Fibroblast of lung (primary cell): ENCODE data around the gene HP1BP3. TPM values are rescaled to one million over a fixed set of nuclear protein-coding genes. Genes with fewer than 3 reads are reported as not detected.
A peak's percentile ranks its signal among the peaks of the same experiment; 100 is the strongest.

Experiments
- DNase-seq, 2 donors: peaks; one replicate each; pipeline versions ENCODE4 v3.0.0 to v3.0.0-alpha.2; 2010; ENCODE audit warnings: low read depth in 2 of 2
- H2AFZ ChIP-seq: 2 replicates; pipeline ENCODE4 v1.5.1; 2012; ENCODE audit warnings: low read length, control low read depth, inconsistent platforms
- H3K27ac ChIP-seq: 2 replicates; pipeline ENCODE4 v1.5.1; 2011; ENCODE audit warnings: low read length, control low read depth; ENCODE audit not compliant: insufficient read depth
- H3K27me3 ChIP-seq: 2 replicates; pipeline ENCODE4 v1.5.1; 2011; ENCODE audit warnings: mild to moderate bottlenecking, low read length; ENCODE audit not compliant: control insufficient read depth, insufficient read depth
- H3K36me3 ChIP-seq: 2 replicates; pipeline ENCODE4 v1.5.1; 2011; ENCODE audit warnings: low read length; ENCODE audit not compliant: control insufficient read depth, insufficient read depth
- H3K4me1 ChIP-seq: 2 replicates; pipeline ENCODE4 v1.5.1; 2011; ENCODE audit warnings: low read length; ENCODE audit not compliant: control insufficient read depth, insufficient read depth; ENCODE audit errors: extremely low read depth
- H3K4me2 ChIP-seq: 2 replicates; pipeline ENCODE4 v1.5.1; 2011; ENCODE audit warnings: low read length, control low read depth; ENCODE audit not compliant: insufficient read depth; ENCODE audit errors: extremely low read depth
- H3K4me3 ChIP-seq, 4 experiments: fragments of 200-600 bp in 1 of 4; sonication (generic) in 1 of 4; replicated peaks in 1 of 4; 2 replicates each; pipeline ENCODE4 v1.5.1; 2011 to 2016; ENCODE audit warnings: low read length in 4 of 4, low read depth in 3 of 4, mild to moderate bottlenecking in 3 of 4, control low read depth in 2 of 4, inconsistent platforms in 1 of 4, mixed read lengths in 1 of 4; ENCODE audit not compliant: insufficient read depth in 1 of 4; ENCODE audit errors: control extremely low read depth in 1 of 4
- H3K79me2 ChIP-seq: 2 replicates; pipeline ENCODE4 v1.5.1; 2012; ENCODE audit warnings: mild to moderate bottlenecking, low read length, inconsistent platforms; ENCODE audit not compliant: control insufficient read depth, insufficient read depth
- H3K9ac ChIP-seq: 2 replicates; pipeline ENCODE4 v1.5.1; 2011; ENCODE audit warnings: mild to moderate bottlenecking, low read length, control low read depth; ENCODE audit not compliant: insufficient read depth
- H3K9me3 ChIP-seq: 2 replicates; pipeline ENCODE4 v1.5.1; 2012; ENCODE audit warnings: low read depth, low read length; ENCODE audit not compliant: control insufficient read depth, insufficient read depth
- H4K20me1 ChIP-seq: 2 replicates; pipeline ENCODE4 v1.5.1; 2011; ENCODE audit warnings: low read length; ENCODE audit not compliant: control insufficient read depth, insufficient read depth; ENCODE audit errors: extremely low read depth
- EZH2 ChIP-seq: IDR thresholded peaks from 2 replicates; pipeline ENCODE4 v1.5.1; 2012; ENCODE audit warnings: low read length, control low read depth, mild to moderate bottlenecking; ENCODE audit errors: missing control alignments
- polyA plus RNA-seq, 2 donors: library from polyadenylated mRNA; depleted of rRNA in 1 of 2; stranded (reverse) in 1 of 2; unstranded in 1 of 2; fragments of >200 nt; gene quantifications; 2 replicates each; pipeline ENCODE4 v1.2.1, GENCODE V29; 2011 to 2012; ENCODE audit warnings: missing spikeins in 1 of 2
- total RNA-seq: library from RNA; depleted of rRNA; stranded (reverse); fragments of >200 nt; gene quantifications from 2 replicates; pipeline ENCODE4 v1.2.1, GENCODE V29; 2014
- TF ChIP-seq, protein P1 (sequence below), 2 donors: IDR thresholded peaks in 1 of 2; conservative IDR thresholded peaks in 1 of 2; 1 replicate in 1 of 2; 2 replicates in 1 of 2; pipeline ENCODE4 v1.5.1; 2011 to 2012; ENCODE audit warnings: low read length in 2 of 2, control low read depth in 1 of 2, inconsistent platforms in 1 of 2, low read depth in 1 of 2, mild to moderate bottlenecking in 1 of 2

Gene HP1BP3
- total and polyA plus RNA-seq, 2 donors (not counting 1 experiment from before 2014, with no cell fraction given), result 201 to 255 TPM

DNA sequence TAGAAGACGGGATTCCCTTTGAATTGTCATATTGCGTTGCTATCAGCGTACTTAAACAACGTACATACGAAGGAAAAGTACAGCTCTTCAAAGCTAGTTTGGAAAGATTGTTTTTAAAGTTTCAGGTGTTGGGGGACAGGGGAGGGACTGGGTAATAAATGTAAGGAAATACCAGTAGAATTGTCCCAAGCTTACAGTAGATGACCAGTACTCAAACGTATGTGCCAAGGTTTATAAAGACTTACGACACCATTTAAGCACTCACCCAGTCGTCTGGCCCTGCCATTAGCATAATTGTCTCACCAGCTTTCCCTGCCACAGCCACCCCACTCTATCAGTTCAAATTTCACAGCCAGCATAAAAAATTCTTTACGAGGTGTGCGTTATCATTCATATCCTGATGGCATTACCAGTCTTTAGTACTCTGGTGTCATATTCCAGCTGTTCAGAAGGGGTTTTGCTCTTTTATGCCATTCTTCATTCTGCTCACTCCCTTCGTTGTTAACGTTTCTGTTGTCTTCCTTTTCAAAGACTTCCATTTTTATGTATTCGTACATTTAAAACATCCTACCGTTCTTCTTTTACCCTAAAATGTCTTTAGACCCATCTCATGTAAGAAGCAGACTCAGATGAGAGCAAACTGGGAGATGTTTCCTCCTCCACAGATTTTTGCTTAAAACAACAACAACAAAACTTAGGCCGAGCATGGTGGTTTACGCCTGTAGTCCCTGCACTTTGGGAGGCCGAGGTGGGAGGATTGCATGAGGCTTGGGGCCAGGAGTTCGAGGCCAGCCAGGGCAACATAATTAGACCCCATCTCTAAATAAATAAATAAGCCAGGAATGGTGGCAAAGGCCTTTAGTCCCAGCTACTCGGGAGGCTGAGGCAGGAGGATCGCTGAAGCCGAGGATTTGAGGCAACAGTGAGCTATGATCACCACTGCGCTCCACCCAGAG, 1.0 kb upstream of the HP1BP3 start:
- DNase-seq, result peak; percentile 69 to 89
- Histone ChIP-seq H3K4me1 (peaks cover 9% of the 10 kb centered on the region), H3K9ac (peak overlapping the region; percentile 90), H2AFZ (peak overlapping the region; percentile 65), H3K9me3 (no peaks in the 10 kb centered on the region), H3K4me3 (peak overlapping the region; percentile 64 to 96 (median 76)), H3K27ac (peak overlapping the region; percentile 95), H3K79me2 (peaks cover 33% of the 10 kb centered on the region), H3K27me3 (no peaks in the 10 kb centered on the region), H3K36me3 (no peaks in the 10 kb centered on the region), H4K20me1 (peaks cover 3% of the 10 kb centered on the region), H3K4me2 (peak overlapping the region; percentile 94)
- TF ChIP-seq, protein P1, sequence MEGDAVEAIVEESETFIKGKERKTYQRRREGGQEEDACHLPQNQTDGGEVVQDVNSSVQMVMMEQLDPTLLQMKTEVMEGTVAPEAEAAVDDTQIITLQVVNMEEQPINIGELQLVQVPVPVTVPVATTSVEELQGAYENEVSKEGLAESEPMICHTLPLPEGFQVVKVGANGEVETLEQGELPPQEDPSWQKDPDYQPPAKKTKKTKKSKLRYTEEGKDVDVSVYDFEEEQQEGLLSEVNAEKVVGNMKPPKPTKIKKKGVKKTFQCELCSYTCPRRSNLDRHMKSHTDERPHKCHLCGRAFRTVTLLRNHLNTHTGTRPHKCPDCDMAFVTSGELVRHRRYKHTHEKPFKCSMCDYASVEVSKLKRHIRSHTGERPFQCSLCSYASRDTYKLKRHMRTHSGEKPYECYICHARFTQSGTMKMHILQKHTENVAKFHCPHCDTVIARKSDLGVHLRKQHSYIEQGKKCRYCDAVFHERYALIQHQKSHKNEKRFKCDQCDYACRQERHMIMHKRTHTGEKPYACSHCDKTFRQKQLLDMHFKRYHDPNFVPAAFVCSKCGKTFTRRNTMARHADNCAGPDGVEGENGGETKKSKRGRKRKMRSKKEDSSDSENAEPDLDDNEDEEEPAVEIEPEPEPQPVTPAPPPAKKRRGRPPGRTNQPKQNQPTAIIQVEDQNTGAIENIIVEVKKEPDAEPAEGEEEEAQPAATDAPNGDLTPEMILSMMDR (conservative IDR thresholded peaks at IDR 0.05 in 1 of 2, IDR thresholded peaks at IDR 0.05 in 1 of 2; ENCODE audit: low read depth in 1 of 2, low read length in 2 of 2), result no peak
- no peak for TF ChIP-seq EZH2

DNA sequence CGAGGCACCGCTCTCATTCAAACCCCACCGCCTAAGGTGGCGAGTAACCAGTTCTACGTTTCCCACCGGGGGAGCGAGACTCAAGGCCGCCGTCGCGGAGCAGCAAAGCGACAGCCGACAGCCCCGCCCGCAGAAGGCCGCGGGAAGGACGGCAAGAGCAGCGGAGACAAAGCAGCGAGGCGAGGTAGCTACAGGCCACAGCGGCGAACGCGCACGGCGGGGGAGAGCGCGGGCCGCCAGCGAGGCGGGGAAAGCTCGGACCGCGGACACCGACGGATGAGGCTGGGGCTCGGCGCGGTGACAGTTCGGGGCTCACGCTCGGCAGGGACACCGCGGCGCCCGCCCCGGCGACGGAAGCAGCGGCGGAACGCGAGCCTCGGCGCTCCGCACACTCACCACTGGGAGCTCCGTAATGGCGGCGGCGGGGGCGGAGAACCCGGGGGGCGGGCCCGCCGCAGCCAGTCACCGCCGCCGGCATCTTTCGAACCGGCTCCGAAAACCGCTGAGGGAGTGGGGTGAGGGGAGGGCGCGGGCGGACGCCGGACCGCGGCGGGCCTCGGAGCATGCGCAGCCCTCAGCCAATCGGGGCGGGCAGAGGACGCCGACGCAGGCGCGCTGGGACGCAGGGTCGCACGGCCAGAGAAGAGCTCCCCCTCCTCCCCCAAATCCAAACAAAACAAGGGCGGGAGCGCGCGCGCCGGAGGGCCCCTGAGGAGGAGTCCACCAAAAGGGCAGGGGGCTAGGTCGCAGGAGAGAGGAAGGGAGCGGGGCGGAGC, 666 bp downstream of the HP1BP3 start:
- Histone ChIP-seq H3K9me3 (no peaks in the 10 kb centered on the region), H4K20me1 (peaks cover 3% of the 10 kb centered on the region), H3K36me3 (no peaks in the 10 kb centered on the region), H3K27me3 (no peaks in the 10 kb centered on the region), H3K27ac (peak overlapping the region; percentile 96), H3K79me2 (peaks cover 48% of the 10 kb centered on the region), H3K4me1 (peaks cover 3% of the 10 kb centered on the region), H3K9ac (peak overlapping the region; percentile 89), H3K4me3 (peak overlapping the region; percentile 83 to 98 (median 96)), H2AFZ (peak overlapping the region; percentile 54), H3K4me2 (peak overlapping the region; percentile 93)
- TF ChIP-seq EZH2, result no peak
- TF ChIP-seq, protein P1 (conservative IDR thresholded peaks at IDR 0.05 in 1 of 2, IDR thresholded peaks at IDR 0.05 in 1 of 2; ENCODE audit: low read depth in 1 of 2, low read length in 2 of 2), result no peak
- peak; percentile 89 to 94 for DNase-seq

DNA sequence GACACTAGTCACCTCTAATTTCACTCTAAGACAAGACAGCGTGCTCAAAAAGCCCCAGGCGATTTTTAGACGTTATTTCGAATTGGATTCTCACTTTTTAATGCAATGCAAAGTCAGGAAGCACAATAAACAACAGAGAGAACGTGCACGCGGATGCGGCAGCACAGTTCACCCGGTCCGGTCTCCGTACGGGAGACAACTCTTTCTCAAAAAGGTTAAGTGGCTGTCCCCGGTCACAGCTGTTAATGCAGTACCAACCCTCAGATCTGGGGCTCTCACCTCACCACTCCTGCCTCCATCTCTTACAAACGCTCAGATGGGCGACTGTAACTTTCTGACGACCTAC, 1.2 kb downstream of the HP1BP3 start:
- no peaks in the 10 kb centered on the region for H3K9me3 ChIP-seq
- TF ChIP-seq EZH2, result no peak
- TF ChIP-seq, protein P1 (conservative IDR thresholded peaks at IDR 0.05 in 1 of 2, IDR thresholded peaks at IDR 0.05 in 1 of 2; ENCODE audit: low read depth in 1 of 2, low read length in 2 of 2), result no peak
- no peaks in the 10 kb centered on the region for H3K27me3 ChIP-seq
- no peaks in the 10 kb centered on the region for H3K36me3 ChIP-seq
- H2AFZ ChIP-seq, result no peak overlapping the region
- peak overlapping the region; percentile 89 for H3K9ac ChIP-seq
- peaks cover 3% of the 10 kb centered on the region for H3K4me1 ChIP-seq
- peak overlapping the region; percentile 96 for H3K27ac ChIP-seq
- H3K79me2 ChIP-seq, result peaks cover 54% of the 10 kb centered on the region
- peak overlapping the region; percentile 93 for H3K4me2 ChIP-seq
- DNase-seq, result peak in 1 of 2 donors; percentile 11
- peaks cover 3% of the 10 kb centered on the region for H4K20me1 ChIP-seq
- H3K4me3 ChIP-seq, result peak overlapping the region; percentile 83 to 98 (median 96)
